ENCODE results near the gene TBC1D22B.
A peak's percentile ranks its signal among the peaks of the same experiment; 100 is the strongest.

The TBC1D22B gene

DNA sequence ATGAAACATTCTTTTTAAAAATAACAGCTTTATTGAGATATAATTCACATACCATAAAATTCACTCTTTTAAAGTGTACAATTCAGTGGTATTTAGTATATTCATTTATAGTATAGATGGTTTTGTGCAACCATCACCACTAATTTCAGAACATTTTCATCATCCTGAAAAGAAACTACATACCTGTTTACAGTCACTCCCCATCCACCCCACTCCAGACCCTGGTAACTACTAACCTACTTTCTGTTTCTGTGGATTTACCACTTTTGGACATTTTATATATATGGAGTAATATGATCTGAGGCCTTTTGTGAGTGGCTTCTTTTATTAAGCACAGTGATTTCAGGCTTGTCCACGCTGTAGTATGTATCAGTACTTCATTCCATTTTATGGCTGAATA, 2.9 kb downstream of the TBC1D22B start:
- DNase-seq (ENCODE audit: low read depth): no peak

DNA sequence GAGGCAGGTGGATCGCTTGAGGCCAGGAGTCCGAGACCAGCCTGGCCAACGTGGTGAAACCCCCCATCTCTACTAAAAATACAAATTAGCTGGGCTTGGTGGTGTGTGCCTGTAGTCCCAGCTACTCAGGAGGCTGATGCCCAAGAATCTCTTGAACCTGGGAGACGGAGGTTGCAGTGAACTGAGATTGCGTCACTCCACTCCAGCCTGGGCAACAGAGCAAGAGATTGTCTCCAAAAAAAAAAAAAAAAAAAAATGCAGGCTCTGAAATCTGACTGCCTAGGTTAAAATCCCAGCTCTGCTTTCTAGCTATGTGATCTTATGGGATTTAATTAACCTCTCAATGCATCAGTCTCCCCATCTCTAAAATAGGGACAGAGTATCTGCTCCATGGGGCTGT, 3.6 kb downstream of the TBC1D22B start:
- DNase-seq (ENCODE audit: low read depth): no peak
- H3K4me3 ChIP-seq (ENCODE audit: low read depth, low read length): no peak overlapping the region

More for the DNA sequence above, 2.9 kb downstream of the TBC1D22B start:
- H3K4me3 ChIP-seq (ENCODE audit: low read depth, low read length): no peak overlapping the region

DNA sequence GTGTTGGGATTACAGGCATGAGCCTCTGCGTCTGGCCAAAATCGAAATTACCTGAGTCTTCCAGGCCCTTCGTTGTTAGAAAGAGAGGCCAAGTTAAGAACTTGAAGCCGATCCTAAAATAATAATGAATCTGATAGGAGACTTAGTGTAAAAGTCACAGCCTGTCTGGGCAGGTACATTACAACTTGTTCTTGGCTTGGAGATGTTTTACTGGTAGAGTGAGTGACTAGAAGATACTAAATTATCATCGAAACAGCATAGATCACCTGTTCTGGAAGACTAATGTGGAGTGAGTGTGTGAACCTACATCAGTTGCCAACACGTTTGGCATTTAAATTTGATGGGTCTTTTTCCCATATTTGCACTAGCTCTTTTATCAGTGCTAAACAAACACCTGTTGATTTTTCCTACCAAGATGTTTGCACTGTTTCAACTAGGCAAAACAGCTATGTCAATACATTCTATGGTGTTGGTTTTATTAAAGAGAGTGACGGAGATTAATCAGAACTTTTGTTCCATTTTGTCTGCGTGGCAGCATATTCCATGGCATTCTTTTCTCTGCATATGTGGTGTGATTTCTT, 5.0 kb downstream of the TBC1D22B start:
- no peak for DNase-seq (ENCODE audit: low read depth)
- H3K4me3 ChIP-seq (ENCODE audit: low read depth, low read length): no peak overlapping the region

DNA sequence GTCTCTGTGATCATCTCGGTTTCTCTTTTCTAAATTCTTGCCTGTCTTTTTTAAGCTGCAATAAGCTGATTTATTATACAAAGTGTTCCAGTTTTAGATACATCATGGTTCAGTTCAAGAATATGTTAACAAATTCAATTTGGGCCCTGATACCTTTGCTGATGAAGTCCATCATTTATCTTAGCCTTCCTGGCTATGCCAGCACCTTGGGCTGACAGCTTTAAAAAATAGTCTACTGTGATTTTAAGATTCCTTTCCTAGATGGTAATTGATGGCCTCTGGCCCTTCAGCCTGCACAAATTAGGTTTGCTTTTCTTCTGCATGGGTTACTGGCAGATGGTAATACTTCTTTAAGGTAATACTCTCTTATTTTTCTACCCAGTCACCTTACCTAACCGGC, 7.4 kb downstream of the TBC1D22B start:
- no peak for DNase-seq (ENCODE audit: low read depth)
- no peak overlapping the region for H3K4me3 ChIP-seq (ENCODE audit: low read depth, low read length)

DNA sequence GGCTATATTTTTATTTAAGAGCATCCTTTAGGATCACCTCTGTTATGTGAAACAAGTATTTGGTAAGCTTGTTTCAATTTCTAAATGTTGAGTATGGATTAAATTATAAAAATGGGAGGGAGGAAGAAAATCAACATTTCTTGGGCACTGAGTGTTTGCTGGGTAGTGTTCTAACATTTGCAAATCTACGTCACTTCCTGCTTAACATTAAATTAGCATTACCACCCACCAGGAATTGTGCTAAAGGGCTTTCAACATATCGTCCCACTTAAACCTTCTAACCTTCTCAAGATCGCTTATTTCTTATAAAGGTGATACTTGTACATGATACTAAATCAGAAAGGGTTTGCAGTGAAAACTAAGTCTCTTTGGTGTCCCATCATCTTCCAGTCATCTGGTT, 8.3 kb downstream of the TBC1D22B start:
- H3K4me3 ChIP-seq (ENCODE audit: low read depth, low read length): no peak overlapping the region
- no peak for DNase-seq (ENCODE audit: low read depth)

DNA sequence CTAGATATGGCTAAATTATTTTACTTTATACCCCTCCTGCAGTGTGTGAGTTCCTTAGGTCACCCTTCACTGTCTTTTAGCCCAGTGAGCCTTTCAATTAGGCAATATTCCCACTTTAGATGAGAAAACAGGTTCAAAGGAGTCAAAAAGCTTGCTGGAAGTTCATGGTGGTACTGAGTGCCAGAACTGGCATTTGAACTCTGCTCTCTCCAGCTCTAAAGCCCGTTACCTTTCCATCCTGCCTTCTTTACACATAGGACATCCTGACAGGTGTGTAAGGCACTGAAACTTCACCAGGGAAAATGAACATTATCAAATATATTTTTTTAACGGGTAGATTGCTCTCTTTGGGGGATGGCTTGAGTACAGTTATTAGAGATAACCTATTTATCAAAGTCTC, 11.5 kb downstream of the TBC1D22B start:
- no peak overlapping the region for H3K4me3 ChIP-seq (ENCODE audit: low read depth, low read length)
- DNase-seq (ENCODE audit: low read depth): no peak

DNA sequence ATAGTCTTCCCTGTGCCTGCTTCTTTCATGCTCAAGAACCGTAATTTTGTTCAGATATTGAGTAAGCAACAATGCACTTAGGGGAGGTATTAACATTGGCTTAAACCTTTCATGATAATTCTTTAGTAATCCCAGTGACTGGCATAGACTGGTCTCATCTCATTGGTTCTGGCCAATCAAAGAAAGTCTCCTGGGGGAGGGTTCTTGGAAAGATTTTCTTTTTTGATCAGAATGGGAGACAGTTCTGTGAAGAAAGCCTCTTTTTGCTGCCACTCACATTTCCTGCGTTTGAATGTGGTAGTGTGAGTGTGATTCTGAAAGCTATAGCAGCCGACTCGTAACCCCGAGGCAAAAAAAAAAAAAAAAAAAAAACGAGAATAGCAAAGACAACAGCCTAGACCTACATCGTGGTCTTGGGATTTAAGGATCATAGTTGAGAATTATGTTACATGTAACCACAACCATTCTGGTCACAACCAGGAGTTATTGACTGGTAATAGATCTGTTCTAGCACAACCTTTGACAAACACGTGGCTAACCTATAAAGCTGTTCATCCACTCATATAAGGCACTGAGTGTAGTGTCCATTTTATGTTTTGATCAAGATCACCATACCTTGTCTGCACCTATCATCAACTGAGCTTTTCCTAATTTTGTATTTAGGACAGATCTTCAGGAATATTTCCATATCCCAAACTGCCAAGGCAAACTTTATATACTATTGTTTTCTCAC, 15.4 kb downstream of the TBC1D22B start:
- no peak overlapping the region for H3K4me3 ChIP-seq (ENCODE audit: low read depth, low read length)
- DNase-seq (ENCODE audit: low read depth): no peak

DNA sequence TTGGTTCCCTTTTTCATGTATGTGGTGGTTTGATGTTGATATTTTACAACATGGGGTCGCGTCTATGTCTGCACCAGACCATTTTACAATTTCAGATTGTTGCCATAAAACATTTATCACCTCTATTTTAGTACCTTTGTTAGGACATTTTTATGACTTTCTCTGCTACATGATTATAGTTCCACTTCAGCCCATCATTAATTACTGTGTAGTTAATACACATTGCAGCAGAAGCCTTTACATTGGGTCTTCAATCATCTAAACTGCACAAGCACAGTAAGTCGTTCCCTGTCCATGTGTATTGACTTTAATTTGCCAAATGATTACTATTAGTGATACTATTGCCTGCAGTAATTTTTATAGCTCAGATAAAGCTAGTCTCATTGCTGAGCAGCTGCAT, 16.1 kb downstream of the TBC1D22B start:
- DNase-seq (ENCODE audit: low read depth): no peak
- no peak overlapping the region for H3K4me3 ChIP-seq (ENCODE audit: low read depth, low read length)

DNA sequence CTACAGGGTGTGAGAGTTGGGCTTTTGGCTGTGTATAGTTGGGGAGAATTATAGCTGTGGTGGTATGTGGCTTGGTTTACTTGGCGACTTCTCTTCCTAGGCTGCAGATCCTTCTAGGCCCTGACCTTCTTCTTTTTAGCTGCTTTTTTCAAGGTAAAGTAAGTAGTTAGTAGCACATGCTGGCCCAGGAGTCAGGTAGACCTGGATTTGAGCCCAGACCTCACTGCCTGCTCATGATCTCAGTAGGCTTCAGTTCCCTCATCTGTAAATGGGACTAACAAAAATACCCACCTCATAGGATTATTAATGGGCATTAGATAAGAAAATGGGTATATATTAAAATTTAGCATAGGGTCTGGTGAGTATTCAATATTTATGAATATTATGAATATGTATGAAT, 17.8 kb downstream of the TBC1D22B start:
- DNase-seq (ENCODE audit: low read depth): no peak

DNA sequence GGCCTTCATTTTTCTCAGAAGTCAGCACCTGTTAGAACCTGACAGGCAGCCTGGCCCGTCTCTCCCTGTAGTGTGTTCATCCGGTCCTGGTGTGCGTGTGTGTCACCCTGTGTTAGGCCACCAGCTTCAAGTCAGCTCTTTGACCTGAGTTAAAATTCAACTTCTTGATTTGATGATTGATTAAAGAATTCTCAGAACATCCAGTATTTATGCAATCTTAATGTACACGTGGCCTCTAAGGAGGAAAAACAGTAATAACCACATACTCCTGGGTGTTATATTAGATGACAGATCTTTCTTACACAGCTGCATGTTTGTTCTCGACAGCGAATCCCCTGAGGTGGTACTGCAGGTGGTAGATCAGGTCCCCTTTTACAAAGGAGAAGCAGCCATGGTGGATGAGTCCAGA, 19.4 kb downstream of the TBC1D22B start:
- no peak overlapping the region for H3K4me3 ChIP-seq (ENCODE audit: low read depth, low read length)
- DNase-seq (ENCODE audit: low read depth): no peak

More for the DNA sequence above, 17.8 kb downstream of the TBC1D22B start:
- H3K4me3 ChIP-seq (ENCODE audit: low read depth, low read length): no peak overlapping the region

DNA sequence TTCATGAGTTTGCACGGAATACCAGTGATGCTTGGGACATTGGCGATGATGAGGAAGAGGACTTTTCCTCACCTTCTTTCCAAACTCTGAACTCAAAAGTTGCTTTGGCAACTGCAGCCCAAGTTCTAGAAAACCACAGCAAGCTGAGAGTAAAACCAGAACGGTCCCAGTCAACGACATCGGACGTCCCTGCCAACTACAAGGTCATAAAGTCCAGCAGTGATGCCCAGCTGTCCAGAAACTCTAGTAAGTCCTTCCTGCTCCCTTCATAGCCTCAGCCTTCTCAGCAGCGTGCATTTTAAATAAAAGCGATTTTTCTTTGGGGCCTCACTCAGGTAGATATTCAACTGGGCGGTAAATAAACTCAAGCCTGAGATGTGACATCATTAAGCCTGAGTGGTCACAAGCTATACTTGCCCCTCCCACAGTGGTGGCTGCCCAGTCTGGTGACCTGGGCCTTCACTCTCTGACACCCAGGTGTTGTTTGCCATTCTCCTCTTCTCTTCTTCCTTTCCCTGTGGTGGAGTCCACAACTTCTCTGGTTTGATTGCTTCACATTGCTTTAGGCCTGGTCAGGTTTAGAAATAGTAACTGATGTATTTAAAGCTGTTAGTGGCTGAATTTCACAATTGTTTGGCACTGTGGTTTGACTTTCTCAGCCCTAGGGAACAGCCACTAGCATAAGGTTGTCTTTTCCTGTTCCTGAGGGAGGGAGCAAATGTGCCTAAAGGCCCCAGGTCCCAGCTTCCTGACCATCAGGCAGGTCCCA, 22.0 kb downstream of the TBC1D22B start:
- no peak overlapping the region for H3K4me3 ChIP-seq (ENCODE audit: low read depth, low read length)
- peak; percentile 60 for DNase-seq (ENCODE audit: low read depth)

DNA sequence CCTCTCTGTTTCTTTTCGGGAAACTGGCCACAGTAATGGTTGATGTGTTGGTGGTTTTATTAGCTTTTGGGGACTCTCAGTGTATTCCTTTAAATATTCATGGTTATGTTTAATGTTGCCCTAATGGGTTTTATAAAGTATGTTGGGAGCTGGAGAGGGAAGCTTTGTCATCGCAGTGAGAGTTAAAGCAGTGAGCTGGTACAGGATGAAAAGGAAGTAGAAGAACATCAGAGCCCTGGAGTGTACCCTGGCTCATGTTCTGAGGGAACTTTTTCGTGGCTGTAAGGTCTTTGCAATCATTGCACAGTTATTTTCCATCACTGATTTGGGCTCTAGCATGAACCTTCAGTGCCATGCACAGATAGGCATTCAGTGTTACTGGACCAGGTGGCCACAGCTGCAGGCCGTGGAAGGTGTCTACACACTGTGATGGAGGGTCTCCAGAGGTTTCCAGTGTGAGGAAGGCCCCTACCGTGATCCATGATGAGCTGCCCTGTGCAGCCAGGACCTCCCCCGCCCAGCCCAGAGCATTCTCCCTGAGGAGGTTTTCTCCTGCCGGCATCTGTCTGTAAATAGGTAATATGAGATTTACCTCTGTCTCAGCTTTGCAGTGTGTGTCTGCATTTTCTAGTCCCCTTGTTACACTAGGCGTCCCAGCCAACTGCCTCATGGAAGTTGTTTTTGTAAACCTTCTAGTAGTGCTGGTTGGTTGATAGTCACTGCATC, 22.8 kb downstream of the TBC1D22B start:
- no peak overlapping the region for H3K4me3 ChIP-seq (ENCODE audit: low read depth, low read length)
- no peak for DNase-seq (ENCODE audit: low read depth)

DNA sequence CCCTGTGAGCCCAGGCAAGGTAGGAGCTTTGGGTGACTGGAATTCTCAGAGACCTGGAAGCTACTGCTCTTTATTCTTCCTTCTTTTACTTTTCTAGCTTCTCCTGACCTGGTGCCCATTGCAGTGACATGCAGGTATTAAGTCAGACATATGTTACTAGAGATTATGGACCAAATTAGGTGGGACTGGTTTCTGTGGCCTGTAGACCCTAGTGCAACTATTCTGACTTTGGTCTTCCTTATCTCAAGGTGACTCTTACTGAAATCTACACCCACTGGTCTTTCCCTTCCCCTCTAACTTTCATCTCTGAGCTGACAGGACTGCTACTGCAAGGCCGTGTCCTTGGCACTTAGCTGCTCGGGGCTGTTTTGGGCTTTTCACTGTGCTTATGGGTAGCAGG, 24.8 kb downstream of the TBC1D22B start:
- no peak for DNase-seq (ENCODE audit: low read depth)
- H3K4me3 ChIP-seq (ENCODE audit: low read depth, low read length): no peak overlapping the region

DNA sequence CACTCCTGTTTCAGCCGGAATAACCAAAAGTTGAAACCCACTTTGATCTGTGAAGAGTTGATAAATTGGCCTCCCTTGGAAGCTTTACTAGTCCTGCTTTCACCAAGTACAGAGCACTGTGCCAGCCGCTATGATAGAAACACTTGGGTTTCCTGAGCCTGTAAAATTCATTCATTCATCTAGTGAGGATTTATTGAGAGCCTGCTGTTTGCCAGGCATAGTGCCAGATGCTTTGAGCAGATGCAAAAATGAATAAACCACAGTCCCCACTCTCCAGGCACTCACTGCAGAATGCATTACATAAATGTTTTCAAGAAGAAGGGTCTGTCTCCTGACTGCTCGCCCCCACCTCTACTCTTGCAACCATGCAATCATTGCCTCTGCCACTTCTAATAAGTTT, 25.7 kb downstream of the TBC1D22B start:
- DNase-seq (ENCODE audit: low read depth): no peak
- H3K4me3 ChIP-seq (ENCODE audit: low read depth, low read length): no peak overlapping the region

DNA sequence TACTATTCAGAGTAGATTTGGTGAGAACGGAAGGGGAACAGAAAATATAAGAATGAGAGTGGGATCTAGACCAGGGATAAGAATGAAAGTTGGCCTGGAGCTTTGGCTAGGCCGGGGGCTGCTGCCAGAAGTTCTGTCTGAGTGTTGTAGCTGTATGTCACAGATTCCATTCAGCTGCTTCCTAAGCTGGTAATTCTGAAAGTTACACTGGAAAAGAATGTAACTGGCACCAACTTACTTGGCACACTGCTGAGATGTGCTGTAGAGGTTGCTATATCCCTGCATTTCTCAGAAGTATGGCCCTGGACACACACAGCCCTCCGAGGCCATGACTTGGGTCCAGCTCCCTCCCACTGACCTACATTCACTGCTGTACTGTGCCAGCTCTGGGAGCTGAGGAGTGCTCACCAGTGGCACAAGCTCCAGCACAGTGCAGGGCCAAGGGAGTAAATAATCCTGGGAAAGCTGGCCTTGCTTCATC, 26.1 kb downstream of the TBC1D22B start:
- no peak overlapping the region for H3K4me3 ChIP-seq (ENCODE audit: low read depth, low read length)
- no peak for DNase-seq (ENCODE audit: low read depth)

DNA sequence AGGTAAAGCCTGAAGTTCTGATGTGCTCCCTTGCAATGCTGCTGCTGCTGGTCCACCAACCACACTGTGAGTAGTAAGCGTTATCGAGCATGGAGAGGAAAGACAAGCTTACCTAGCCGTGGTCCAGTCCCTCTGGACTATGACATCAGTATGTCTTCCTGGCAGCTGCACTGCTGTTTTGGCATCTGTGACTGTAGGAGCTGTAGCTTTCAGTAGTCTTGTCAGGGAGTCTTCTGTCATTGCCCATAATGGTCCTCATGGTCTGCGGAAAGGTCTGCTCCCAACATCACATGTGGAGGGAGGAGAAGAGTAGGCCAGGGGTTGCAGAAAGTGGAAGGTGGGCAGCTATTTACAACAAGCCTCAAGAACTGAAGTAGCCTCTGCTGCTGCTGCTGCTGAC, 27.2 kb downstream of the TBC1D22B start:
- DNase-seq (ENCODE audit: low read depth): no peak

DNA sequence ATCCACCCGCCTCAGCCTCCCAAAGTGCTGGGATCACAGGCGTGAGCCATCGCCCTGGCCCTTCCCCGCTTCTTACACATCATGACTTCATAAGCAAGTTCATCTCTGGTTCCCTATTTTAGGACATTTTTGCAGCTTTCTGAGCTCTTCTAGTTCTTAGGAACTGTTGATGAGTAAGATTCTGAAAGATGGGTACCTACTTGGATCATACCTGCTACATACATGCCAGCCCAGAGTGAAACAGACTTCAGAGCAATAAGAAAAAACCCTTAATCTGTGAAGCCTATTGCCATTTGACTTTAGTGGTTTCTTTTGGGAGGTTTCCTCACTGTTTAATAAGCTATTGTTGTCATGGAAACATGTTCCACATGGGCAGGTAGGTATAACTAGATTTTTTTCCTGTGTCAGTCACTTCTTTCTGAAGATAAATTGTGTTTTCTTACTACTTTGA, 28.3 kb downstream of the TBC1D22B start:
- DNase-seq (ENCODE audit: low read depth): no peak

More for the DNA sequence above, 27.2 kb downstream of the TBC1D22B start:
- H3K4me3 ChIP-seq (ENCODE audit: low read depth, low read length): no peak overlapping the region

DNA sequence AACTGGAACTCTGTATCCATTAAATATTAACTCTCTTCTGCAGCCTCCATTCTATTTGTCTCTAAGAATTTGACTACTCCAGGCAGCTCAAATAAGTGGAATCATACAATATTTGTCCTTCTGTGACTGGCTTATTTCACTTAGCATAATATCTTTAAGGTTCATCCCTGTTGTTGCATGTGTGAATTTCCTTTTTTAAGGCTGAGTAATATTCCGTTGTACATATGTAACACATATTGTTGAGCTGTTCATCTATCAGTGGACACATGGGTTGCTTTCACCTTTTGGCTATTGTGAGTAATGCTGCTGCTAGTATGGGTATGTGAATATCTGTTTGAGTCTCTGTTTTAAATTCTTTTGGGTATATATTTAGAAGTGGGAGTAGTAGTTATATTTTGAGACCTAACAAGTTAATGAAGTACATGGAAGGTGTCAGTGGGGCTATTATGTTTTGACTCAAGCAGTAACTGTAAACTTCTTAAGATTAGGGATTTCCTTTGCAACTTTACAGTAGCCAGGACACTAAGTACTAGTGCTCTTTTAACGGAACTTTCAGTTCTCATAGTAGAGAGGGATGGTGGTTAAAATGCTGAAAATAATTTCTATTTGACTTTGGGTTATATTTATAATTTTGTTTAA, 30.1 kb downstream of the TBC1D22B start:
- no peak overlapping the region for H3K4me3 ChIP-seq (ENCODE audit: low read depth, low read length)
- no peak for DNase-seq (ENCODE audit: low read depth)

More for the DNA sequence above, 28.3 kb downstream of the TBC1D22B start:
- H3K4me3 ChIP-seq (ENCODE audit: low read depth, low read length): no peak overlapping the region

DNA sequence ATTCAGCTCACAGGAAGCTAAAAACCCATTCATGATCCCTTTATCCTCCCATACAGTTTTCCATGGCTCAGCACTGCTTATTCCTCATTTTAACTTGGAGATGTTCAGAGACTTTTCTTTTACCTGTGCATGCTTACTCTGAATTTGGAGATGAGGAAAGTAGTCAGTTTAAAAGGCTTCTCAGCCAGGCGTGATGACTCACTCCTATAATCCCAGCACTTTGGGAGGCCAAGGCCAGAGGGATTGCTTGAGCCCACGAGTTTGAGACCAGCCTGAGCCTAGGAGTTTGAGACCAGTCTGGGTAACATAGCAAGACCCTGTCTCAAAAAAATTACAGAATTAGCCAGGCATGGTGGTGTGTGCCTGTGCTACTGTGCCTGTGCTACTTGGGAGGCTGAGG, 30.7 kb downstream of the TBC1D22B start:
- no peak for DNase-seq (ENCODE audit: low read depth)
- H3K4me3 ChIP-seq (ENCODE audit: low read depth, low read length): no peak overlapping the region

Measured in skeletal muscle cell (primary cell).